PC-9 (cell line): ENCODE data around the gene COX6A1.

Source experiments
- EZH2 ChIP-seq: fragments of 200-600 bp; sonication (generic); IDR thresholded peaks from 2 replicates; pipeline ENCODE4 v1.8.0; 2017; ENCODE audit warnings: antibody characterized with exemption, low read depth
- TF ChIP-seq, protein P1 (sequence below): fragments of 200-600 bp; sonication (generic); conservative IDR thresholded peaks from 2 replicates; pipeline ENCODE4 v1.6.1; 2017; ENCODE audit warnings: mixed run types, antibody characterized with exemption, mild to moderate bottlenecking, moderate library complexity

DNA sequence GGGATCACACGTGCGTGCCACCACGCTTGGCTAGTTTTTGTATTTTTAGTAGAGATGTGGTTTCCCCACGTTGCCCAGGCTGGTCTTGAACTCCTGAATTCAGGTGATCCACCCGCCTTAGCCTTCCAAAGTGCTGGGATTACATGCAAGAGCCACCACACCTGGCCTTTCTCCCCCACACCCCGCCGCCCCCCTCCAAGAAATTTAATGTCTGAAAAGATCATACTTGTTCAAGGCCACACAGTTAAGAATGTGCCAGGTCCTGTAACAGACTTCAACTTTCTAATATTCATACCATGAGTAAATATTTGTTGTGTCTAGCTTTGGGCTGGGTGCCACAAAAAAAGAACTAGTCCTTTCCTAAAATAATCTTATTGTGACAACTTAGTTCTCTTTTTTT, 17.4 kb downstream of the COX6A1 start:
- TF ChIP-seq, protein P1, sequence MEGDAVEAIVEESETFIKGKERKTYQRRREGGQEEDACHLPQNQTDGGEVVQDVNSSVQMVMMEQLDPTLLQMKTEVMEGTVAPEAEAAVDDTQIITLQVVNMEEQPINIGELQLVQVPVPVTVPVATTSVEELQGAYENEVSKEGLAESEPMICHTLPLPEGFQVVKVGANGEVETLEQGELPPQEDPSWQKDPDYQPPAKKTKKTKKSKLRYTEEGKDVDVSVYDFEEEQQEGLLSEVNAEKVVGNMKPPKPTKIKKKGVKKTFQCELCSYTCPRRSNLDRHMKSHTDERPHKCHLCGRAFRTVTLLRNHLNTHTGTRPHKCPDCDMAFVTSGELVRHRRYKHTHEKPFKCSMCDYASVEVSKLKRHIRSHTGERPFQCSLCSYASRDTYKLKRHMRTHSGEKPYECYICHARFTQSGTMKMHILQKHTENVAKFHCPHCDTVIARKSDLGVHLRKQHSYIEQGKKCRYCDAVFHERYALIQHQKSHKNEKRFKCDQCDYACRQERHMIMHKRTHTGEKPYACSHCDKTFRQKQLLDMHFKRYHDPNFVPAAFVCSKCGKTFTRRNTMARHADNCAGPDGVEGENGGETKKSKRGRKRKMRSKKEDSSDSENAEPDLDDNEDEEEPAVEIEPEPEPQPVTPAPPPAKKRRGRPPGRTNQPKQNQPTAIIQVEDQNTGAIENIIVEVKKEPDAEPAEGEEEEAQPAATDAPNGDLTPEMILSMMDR: no peak
- no peak for TF ChIP-seq EZH2
